Neuronal stem cell (in vitro differentiated cells): ENCODE measurements around the gene NCKIPSD.

ENCODE experiments used
- DNase-seq: peaks from one replicate; pipeline ENCODE4 v3.0.0-alpha.2; 2013; ENCODE audit warnings: low spot score
- H2AFZ ChIP-seq: one replicate; pipeline ENCODE4 v1.6.1; 2013; ENCODE audit warnings: mild to moderate bottlenecking, low read length, inconsistent platforms
- H2AK5ac ChIP-seq: 2 replicates; pipeline ENCODE4 v1.6.1; 2013; ENCODE audit warnings: low read depth, mild to moderate bottlenecking, inconsistent platforms, low read length, moderate library complexity, mixed read lengths
- H2BK120ac ChIP-seq: 2 replicates; pipeline ENCODE4 v1.6.1; 2013; ENCODE audit warnings: low read depth, mild to moderate bottlenecking, inconsistent platforms, low read length, moderate library complexity, mixed read lengths
- H2BK12ac ChIP-seq: one replicate; pipeline ENCODE4 v1.6.1; 2013; ENCODE audit warnings: low read length, inconsistent platforms
- H2BK15ac ChIP-seq: 2 replicates; pipeline ENCODE4 v1.6.1; 2013; ENCODE audit warnings: mild to moderate bottlenecking, low read length, inconsistent platforms, mixed read lengths
- H2BK5ac ChIP-seq: one replicate; pipeline ENCODE4 v1.6.1; 2013; ENCODE audit warnings: inconsistent platforms, mild to moderate bottlenecking, low read length, moderate library complexity
- H3K14ac ChIP-seq: one replicate; pipeline ENCODE4 v1.6.1; 2013; ENCODE audit warnings: low read length, inconsistent platforms
- H3K18ac ChIP-seq: 2 replicates; pipeline ENCODE4 v1.6.1; 2013; ENCODE audit warnings: low read length, inconsistent platforms
- H3K23ac ChIP-seq: 2 replicates; pipeline ENCODE4 v1.6.1; 2013; ENCODE audit warnings: low read depth, mild to moderate bottlenecking, mixed read lengths, low read length, inconsistent platforms; ENCODE audit not compliant: poor library complexity
- H3K27ac ChIP-seq: replicated peaks from 3 replicates; pipeline ENCODE4 v1.5.1; 2013; ENCODE audit warnings: low read length, inconsistent platforms
- H3K27me3 ChIP-seq, 3 experiments: 2 replicates each; pipeline ENCODE4 v1.6.1; 2013; ENCODE audit warnings: low read length in 3 of 3, mild to moderate bottlenecking in 2 of 3, inconsistent platforms in 1 of 3, low read depth in 1 of 3, mixed read lengths in 1 of 3, moderate library complexity in 1 of 3; ENCODE audit not compliant: control insufficient read depth in 3 of 3, insufficient read depth in 3 of 3
- H3K36me3 ChIP-seq, 2 donors: replicated peaks in 1 of 2; 2 replicates each; pipeline ENCODE4 v1.6.1; 2013; ENCODE audit warnings: low read length in 2 of 2; ENCODE audit not compliant: control insufficient read depth in 2 of 2, insufficient read depth in 2 of 2
- H3K4ac ChIP-seq: 2 replicates; pipeline ENCODE4 v1.6.1; 2013; ENCODE audit warnings: inconsistent platforms, mild to moderate bottlenecking, low read length, moderate library complexity
- H3K4me1 ChIP-seq, 2 donors: 1 replicate in 1 of 2; 2 replicates in 1 of 2; pipeline ENCODE4 v1.6.1; 2013; ENCODE audit warnings: low read length in 2 of 2, low read depth in 1 of 2; ENCODE audit not compliant: control insufficient read depth in 2 of 2, insufficient read depth in 1 of 2
- H3K4me2 ChIP-seq: one replicate; pipeline ENCODE4 v1.6.1; 2013; ENCODE audit warnings: mild to moderate bottlenecking, low read length, inconsistent platforms; ENCODE audit not compliant: insufficient read depth, poor library complexity, severe bottlenecking
- H3K4me3 ChIP-seq, 2 donors: 2 replicates each; pipeline ENCODE4 v1.5.1; 2013; ENCODE audit warnings: low read length in 2 of 2, mild to moderate bottlenecking in 2 of 2, inconsistent platforms in 1 of 2, moderate library complexity in 1 of 2
- H3K79me1 ChIP-seq: one replicate; pipeline ENCODE4 v1.6.1; 2013; ENCODE audit warnings: low read depth, mild to moderate bottlenecking, inconsistent platforms, low read length, moderate library complexity
- H3K9ac ChIP-seq: one replicate; pipeline ENCODE4 v1.6.1; 2013; ENCODE audit warnings: mild to moderate bottlenecking, low read depth, low read length, inconsistent platforms; ENCODE audit not compliant: poor library complexity
- H3K9me3 ChIP-seq, 2 donors: replicated peaks in 1 of 2; 2 replicates each; pipeline versions ENCODE3 to v1.6.1; 2013; ENCODE audit warnings: low read length in 2 of 2, mild to moderate bottlenecking in 2 of 2, inconsistent platforms in 1 of 2, low read depth in 1 of 2, mixed read lengths in 1 of 2, moderate library complexity in 1 of 2; ENCODE audit not compliant: control insufficient read depth in 2 of 2, insufficient read depth in 1 of 2
- H4K8ac ChIP-seq: one replicate; pipeline ENCODE4 v1.6.1; 2013; ENCODE audit warnings: low read depth, mild to moderate bottlenecking, inconsistent platforms, low read length, moderate library complexity
- H4K91ac ChIP-seq: one replicate; pipeline ENCODE4 v1.6.1; 2013; ENCODE audit warnings: low read length, low read depth, mild to moderate bottlenecking, inconsistent platforms; ENCODE audit not compliant: poor library complexity
- WGBS, 2 donors: extraction: QIAGEN DNeasy Blood & Tissue Kit; methylation state at CpG; one replicate each; pipeline ENCODE4 v1.1.7; 2013; ENCODE audit warnings: missing lambda C conversion rate in 2 of 2, mixed read lengths in 1 of 2; ENCODE audit not compliant: insufficient read length in 2 of 2, insufficient replicate concordance in 1 of 2; ENCODE audit errors: extremely low coverage in 2 of 2; 5-methylcytosine and 5-hydroxymethylcytosine counted together

NCKIPSD gene

GRCh38 chr3:48628277-48629017, 57.3 kb downstream of the NCKIPSD start:
- Histone ChIP-seq H2BK15ac (no peak overlapping the region), H2AFZ (no peak overlapping the region), H3K14ac (no peak overlapping the region), H3K9me3 (no peaks in the 10 kb centered on the region), H3K4ac (no peak overlapping the region), H3K27ac (no peak overlapping the region), H4K8ac (no peak overlapping the region), H3K27me3 (no peaks in the 10 kb centered on the region), H4K91ac (no peak overlapping the region), H2BK12ac (no peak overlapping the region), H3K4me1 (no peaks in the 10 kb centered on the region), H3K18ac (no peak overlapping the region), H2AK5ac (no peak overlapping the region), H3K4me2 (no peak overlapping the region), H3K36me3 (peaks cover 71 to 92% of the 10 kb centered on the region in 2 donors), H2BK120ac (no peak overlapping the region), H2BK5ac (no peak overlapping the region), H3K9ac (peak overlapping the region; percentile 57), H3K23ac (no peak overlapping the region), H3K79me1 (peaks cover 5% of the 10 kb centered on the region), H3K4me3 (no peak overlapping the region)
- DNase-seq: no peak
- no CpG with 5 or more reads among the region's 13 CpGs for WGBS, 2 donors

- Histone ChIP-seq H3K9ac (no peak overlapping the region), H3K14ac (no peak overlapping the region), H3K9me3 (no peaks in the 10 kb centered on the region), H3K4me3 (no peak overlapping the region), H2BK15ac (no peak overlapping the region), H2AK5ac (no peak overlapping the region), H2BK12ac (no peak overlapping the region), H2BK5ac (no peak overlapping the region), H2AFZ (no peak overlapping the region), H3K4me2 (no peak overlapping the region), H3K4ac (no peak overlapping the region), H3K36me3 (peaks cover 45 to 78% of the 10 kb centered on the region in 2 donors), H4K8ac (no peak overlapping the region), H3K18ac (no peak overlapping the region), H3K79me1 (peaks cover 2% of the 10 kb centered on the region), H2BK120ac (no peak overlapping the region), H4K91ac (no peak overlapping the region), H3K27ac (no peak overlapping the region), H3K23ac (no peak overlapping the region), H3K27me3 (no peaks in the 10 kb centered on the region), H3K4me1 (no peaks in the 10 kb centered on the region)
- no peak for DNase-seq
- WGBS, 2 donors: no CpG with 5 or more reads among the region's 6 CpGs
These were observed 60.1 kb downstream of the NCKIPSD start for GRCh38 chr3:48625600-48625999.

- Histone ChIP-seq H3K23ac (peak overlapping the region; percentile 81), H2BK15ac (no peak overlapping the region), H2BK120ac (no peak overlapping the region), H2BK5ac (no peak overlapping the region), H2AK5ac (no peak overlapping the region), H4K8ac (no peak overlapping the region), H2BK12ac (no peak overlapping the region), H3K4me2 (no peak overlapping the region), H3K4me1 (peaks cover 0 to 3% of the 10 kb centered on the region in 2 donors), H3K9me3 (no peaks in the 10 kb centered on the region), H3K14ac (no peak overlapping the region), H3K4me3 (peak overlapping the region in 1 of 2 donors; percentile 30), H3K27me3 (no peaks in the 10 kb centered on the region), H3K79me1 (peaks cover 2% of the 10 kb centered on the region), H3K9ac (no peak overlapping the region), H3K27ac (no peak overlapping the region), H3K4ac (no peak overlapping the region), H3K36me3 (peaks cover 42 to 78% of the 10 kb centered on the region in 2 donors), H3K18ac (peak overlapping the region; percentile 13), H2AFZ (no peak overlapping the region), H4K91ac (no peak overlapping the region)
- WGBS, 2 donors: no CpG with 5 or more reads among the region's 10 CpGs
- DNase-seq: no peak
These were observed 60.9 kb downstream of the NCKIPSD start for GRCh38 chr3:48624767-48625166.

- WGBS, 2 donors: no CpG with 5 or more reads among the region's 6 CpGs
- H3K9ac ChIP-seq: peak overlapping the region; percentile 44
- DNase-seq: no peak
These were observed 61.7 kb downstream of the NCKIPSD start for GRCh38 chr3:48623851-48624547.

More at GRCh38 chr3:48623851-48624547, 61.7 kb downstream of the NCKIPSD start:
- Histone ChIP-seq H3K9me3 (no peaks in the 10 kb centered on the region), H2AK5ac (no peak overlapping the region), H2BK12ac (no peak overlapping the region), H3K4ac (no peak overlapping the region), H2BK120ac (no peak overlapping the region), H3K23ac (no peak overlapping the region), H2BK5ac (no peak overlapping the region), H3K27ac (no peak overlapping the region), H3K4me2 (no peak overlapping the region), H3K14ac (no peak overlapping the region), H2BK15ac (no peak overlapping the region), H3K18ac (no peak overlapping the region), H3K27me3 (no peaks in the 10 kb centered on the region), H3K4me1 (peaks cover 0 to 5% of the 10 kb centered on the region in 2 donors), H4K8ac (no peak overlapping the region), H3K4me3 (no peak overlapping the region), H2AFZ (no peak overlapping the region), H4K91ac (no peak overlapping the region), H3K79me1 (peaks cover 2% of the 10 kb centered on the region), H3K36me3 (peaks cover 37 to 75% of the 10 kb centered on the region in 2 donors)
